SU-DHL-6 (cell line): ENCODE data around the gene PC.

Experiments used
- H2AFZ ChIP-seq: fragments of 200-600 bp; sonication (generic); 2 replicates; pipeline ENCODE4 v1.6.1; 2014; ENCODE audit warnings: low read depth, mild to moderate bottlenecking, moderate library complexity, mixed read lengths, antibody characterized with exemption, low read length; ENCODE audit not compliant: severe bottlenecking
- H3F3A ChIP-seq: fragments of 200-600 bp; shearing (Covaris generic); 2 replicates; pipeline ENCODE4 v1.6.0; 2016; ENCODE audit warnings: antibody characterized with exemption, mild to moderate bottlenecking; ENCODE audit not compliant: insufficient read depth
- H3K27ac ChIP-seq: fragments of 200-600 bp; sonication (generic); 2 replicates; pipeline ENCODE4 v1.5.1; 2016; ENCODE audit warnings: low read depth, mild to moderate bottlenecking, low read length, moderate library complexity, mixed read lengths
- H3K27me3 ChIP-seq: fragments of 200-600 bp; sonication (generic), shearing (Covaris generic); 2 replicates; pipeline ENCODE4 v1.6.0; 2014; ENCODE audit warnings: mild to moderate bottlenecking, low read length
- H3K36me3 ChIP-seq: fragments of 200-600 bp; sonication (generic); 2 replicates; pipeline ENCODE4 v1.6.1; 2014; ENCODE audit warnings: mild to moderate bottlenecking, low read length, mixed read lengths
- H3K4me2 ChIP-seq: fragments of 300-600, 200-600 bp; shearing (Covaris generic), sonication (generic); 2 replicates; pipeline ENCODE4 v1.6.0; 2014; ENCODE audit warnings: low read length, low read depth, mild to moderate bottlenecking; ENCODE audit not compliant: poor library complexity, severe bottlenecking
- H3K4me3 ChIP-seq: fragments of 200-600 bp; sonication (generic); 2 replicates; pipeline ENCODE4 v1.5.1; 2014; ENCODE audit warnings: antibody characterized with exemption, low read length, mild to moderate bottlenecking, mixed read lengths; ENCODE audit not compliant: insufficient read depth, poor library complexity, severe bottlenecking
- H3K79me2 ChIP-seq: fragments of 200-600 bp; sonication (generic); 2 replicates; pipeline ENCODE4 v1.6.1; 2014; ENCODE audit warnings: mild to moderate bottlenecking, low read length, moderate library complexity; ENCODE audit not compliant: insufficient read depth
- H3K9ac ChIP-seq: fragments of 200-600 bp; sonication (generic); 2 replicates; pipeline ENCODE4 v1.7.0; 2014; ENCODE audit warnings: mild to moderate bottlenecking, low read length
- H3K9me2 ChIP-seq: fragments of 200-600 bp; sonication (generic); replicated peaks from 2 replicates; pipeline ENCODE4 v1.6.1; 2014; ENCODE audit warnings: low read length; ENCODE audit not compliant: insufficient read depth
- H3K9me3 ChIP-seq: fragments of 200-600 bp; sonication (generic); 2 replicates; pipeline ENCODE4 v1.6.1; 2014; ENCODE audit warnings: low read length, mixed read lengths; ENCODE audit not compliant: insufficient read depth
- H4K20me1 ChIP-seq: fragments of 200-600 bp; sonication (generic); 2 replicates; pipeline ENCODE4 v1.6.1; 2014; ENCODE audit warnings: low read depth, mild to moderate bottlenecking, antibody characterized with exemption, low read length, moderate library complexity, mixed read lengths
- CTCF ChIP-seq: fragments of 200-600 bp; sonication (generic); IDR thresholded peaks from one replicate; pipeline ENCODE4 v1.5.1; 2017; ENCODE audit warnings: antibody characterized with exemption, mild to moderate bottlenecking, low read length, moderate library complexity; ENCODE audit not compliant: insufficient read depth, poor library complexity, severe bottlenecking
- EZH2phosphoT487 ChIP-seq: fragments of 200-600 bp; sonication (generic), shearing (Covaris generic); conservative IDR thresholded peaks from 2 replicates; pipeline ENCODE4 v1.6.1; 2018; ENCODE audit warnings: mild to moderate bottlenecking, antibody characterized with exemption, low read length, moderate library complexity, mixed read lengths

The PC gene

GRCh38 chr11:67002921-67003411, 44.8 kb upstream of the PC start:
- Histone ChIP-seq H3K4me2 (no peak overlapping the region), H3K9ac (no peak overlapping the region), H3K4me3 (no peak overlapping the region), H3F3A (no peaks in the 10 kb centered on the region), H3K27me3 (no peaks in the 10 kb centered on the region), H3K27ac (no peak overlapping the region), H3K79me2 (no peaks in the 10 kb centered on the region), H4K20me1 (no peaks in the 10 kb centered on the region), H2AFZ (no peak overlapping the region), H3K9me2 (no peaks in the 10 kb centered on the region), H3K9me3 (no peaks in the 10 kb centered on the region), H3K36me3 (no peaks in the 10 kb centered on the region)
- TF ChIP-seq EZH2phosphoT487 (no peak), CTCF (no peak)

- no peaks in the 10 kb centered on the region for H3K9me2 ChIP-seq
- H3K4me2 ChIP-seq: no peak overlapping the region
- H3F3A ChIP-seq: no peaks in the 10 kb centered on the region
- no peak overlapping the region for H2AFZ ChIP-seq
- H3K9ac ChIP-seq: no peak overlapping the region
- H4K20me1 ChIP-seq: no peaks in the 10 kb centered on the region
- no peak overlapping the region for H3K27ac ChIP-seq
- TF ChIP-seq CTCF (no peak), EZH2phosphoT487 (no peak)
- H3K9me3 ChIP-seq: no peaks in the 10 kb centered on the region
- no peak overlapping the region for H3K4me3 ChIP-seq
- no peaks in the 10 kb centered on the region for H3K79me2 ChIP-seq
- H3K36me3 ChIP-seq: no peaks in the 10 kb centered on the region
- H3K27me3 ChIP-seq: no peaks in the 10 kb centered on the region
These were observed 44.2 kb upstream of the PC start for GRCh38 chr11:67002297-67002913.

GRCh38 chr11:67001332-67001731, 43.1 kb upstream of the PC start:
- H3F3A ChIP-seq: no peaks in the 10 kb centered on the region
- TF ChIP-seq CTCF: no peak
- H3K79me2 ChIP-seq: no peaks in the 10 kb centered on the region
- no peak overlapping the region for H3K9ac ChIP-seq
- H3K4me3 ChIP-seq: no peak overlapping the region
- H3K36me3 ChIP-seq: no peaks in the 10 kb centered on the region
- no peak overlapping the region for H2AFZ ChIP-seq
- no peak overlapping the region for H3K4me2 ChIP-seq
- H3K27me3 ChIP-seq: no peaks in the 10 kb centered on the region
- no peaks in the 10 kb centered on the region for H4K20me1 ChIP-seq
- H3K27ac ChIP-seq: no peak overlapping the region
- no peaks in the 10 kb centered on the region for H3K9me3 ChIP-seq
- H3K9me2 ChIP-seq: no peaks in the 10 kb centered on the region
